GM19372 (cell line): ENCODE data around the gene PLSCR4.

Experiments used
- ATAC-seq: cut with Tn5 transposase; IDR thresholded peaks from one replicate; pipeline ENCODE4 v1.9.1; 2021; ENCODE audit warnings: mild to moderate bottlenecking, low read depth, moderate library complexity; ENCODE audit not compliant: unreplicated experiment

The PLSCR4 gene

GRCh38 chr3:146164071-146164470 is 86.8 kb downstream of the PLSCR4 start:
- no peak for ATAC-seq

- no peak for ATAC-seq
These were observed 87.3 kb downstream of the PLSCR4 start for GRCh38 chr3:146163584-146163983.

GRCh38 chr3:146162561-146162960 is 88.3 kb downstream of the PLSCR4 start:
- no peak for ATAC-seq

DNA sequence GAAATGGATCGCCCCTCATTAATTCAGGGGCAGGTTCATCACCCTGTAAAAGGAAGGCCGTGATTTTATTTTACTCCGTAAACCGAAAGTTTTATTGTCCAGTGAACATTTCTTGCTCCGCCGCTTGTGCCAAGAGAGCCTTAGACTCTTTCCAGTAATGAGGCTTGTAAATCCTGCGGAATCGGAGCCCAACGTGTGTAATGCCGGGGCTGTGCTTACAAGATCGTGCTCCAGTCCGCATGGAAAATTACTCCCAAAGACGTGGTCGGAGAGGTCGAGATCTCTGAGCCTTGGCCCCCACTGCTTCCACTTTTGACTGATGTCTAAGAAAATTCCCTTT is 89.3 kb downstream of the PLSCR4 start:
- no peak for ATAC-seq

- no peak for ATAC-seq
These were observed 89.8 kb downstream of the PLSCR4 start, which contains the start of gene PLOD2 for GRCh38 chr3:146160964-146161662. Gene PLOD2, minus strand, starts transcription at chr3:146161184. Its CDS starts 195 bp downstream, at chr3:146160989.

DNA sequence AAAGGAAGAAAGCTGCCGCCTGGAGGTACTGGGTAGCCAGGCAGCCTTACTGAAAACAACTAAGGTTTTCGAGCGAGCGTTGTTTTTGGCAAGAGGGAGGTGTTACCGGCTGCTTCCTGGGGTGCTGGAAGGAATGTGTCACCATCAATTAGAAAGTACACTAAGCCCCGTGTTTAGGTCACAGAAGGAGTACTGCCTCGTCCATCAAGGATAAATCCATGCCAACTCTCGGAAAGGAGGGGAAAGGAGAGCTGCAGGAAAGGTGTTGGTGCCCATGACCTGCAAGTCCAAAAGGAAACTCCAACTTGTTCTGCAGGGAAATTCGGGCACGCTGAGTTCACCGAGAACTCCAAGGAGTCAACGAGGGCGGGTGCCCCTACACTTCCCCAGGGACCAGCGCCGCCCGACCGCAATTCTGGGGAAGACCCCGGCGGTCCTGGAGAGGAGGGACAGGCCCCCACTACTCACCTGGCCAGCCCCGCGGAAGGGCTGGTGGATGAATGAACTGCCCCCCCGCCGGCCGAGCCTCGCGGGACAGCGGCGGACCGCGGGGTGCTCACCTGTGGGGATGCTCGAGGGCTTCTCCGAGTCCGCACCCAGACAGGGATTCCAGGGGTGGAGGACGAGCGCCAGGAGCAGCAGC is 90.5 kb downstream of the PLSCR4 start:
- ATAC-seq: no peak

DNA sequence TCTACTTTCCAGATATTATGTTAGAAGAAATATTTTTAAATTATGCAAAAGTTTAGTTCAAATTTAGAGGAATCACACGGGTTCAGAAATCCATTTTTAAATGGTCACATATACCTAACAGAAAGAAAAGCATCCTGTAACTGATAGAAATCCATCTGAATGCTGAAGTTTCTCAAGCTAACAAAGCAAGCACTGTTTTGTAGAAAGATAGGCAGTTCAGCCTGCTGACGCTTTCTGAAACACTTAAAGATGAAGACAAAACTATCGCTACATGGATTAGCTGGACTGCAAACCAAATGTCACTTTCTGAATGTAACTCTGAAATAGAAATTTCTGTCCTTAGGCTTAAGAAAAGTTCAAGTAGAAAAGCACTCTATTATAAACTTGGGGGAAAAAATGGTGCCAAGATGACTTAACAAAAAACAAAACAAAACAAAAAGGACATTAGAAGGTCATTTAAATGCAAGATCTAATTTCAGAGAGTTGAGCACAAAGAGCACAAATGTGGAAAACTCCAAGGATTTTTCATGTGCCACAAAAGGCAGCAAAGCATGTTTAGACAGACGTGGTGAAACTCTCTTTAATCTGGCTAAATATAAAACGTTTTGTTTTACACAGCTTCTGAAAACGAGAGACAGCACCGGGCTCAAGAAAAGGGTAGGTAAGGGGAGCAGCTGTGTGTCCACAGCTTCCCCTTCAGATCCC is 91.1 kb downstream of the PLSCR4 start:
- no peak for ATAC-seq

GRCh38 chr3:146159037-146159436 is 91.9 kb downstream of the PLSCR4 start:
- no peak for ATAC-seq

DNA sequence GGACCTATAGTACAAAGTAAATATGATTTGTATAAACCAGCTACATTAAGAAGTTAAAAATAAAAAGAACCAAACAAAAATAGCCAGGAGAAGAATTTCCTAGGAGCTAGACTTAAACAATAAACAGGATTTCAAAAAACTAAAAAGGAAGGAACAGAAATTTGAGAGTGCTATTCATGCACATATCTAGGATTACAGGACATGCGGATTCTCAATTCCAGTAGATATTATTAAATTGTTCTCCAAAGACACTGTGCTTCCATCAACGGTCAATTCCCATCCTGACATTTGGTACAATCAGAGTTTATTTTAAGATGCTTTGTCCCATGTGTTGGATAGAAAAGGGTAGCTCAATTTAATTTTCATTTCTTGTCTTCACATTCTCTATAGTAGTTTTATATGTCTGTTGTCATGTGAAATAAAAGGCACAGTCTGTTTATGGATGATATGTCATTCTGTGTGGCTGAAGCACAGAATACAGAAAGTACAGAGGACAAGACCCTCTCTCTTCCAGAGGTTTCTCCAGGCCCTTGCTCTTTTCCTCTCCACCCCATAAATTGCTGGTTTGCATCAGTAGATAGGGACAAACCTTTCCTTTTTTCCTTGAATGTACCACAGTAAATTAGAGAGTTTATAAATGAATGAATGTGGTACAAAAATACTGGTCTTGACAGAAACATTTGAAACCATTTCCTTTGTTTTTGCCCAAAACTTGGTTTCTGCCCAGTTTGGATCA is 93.4 kb downstream of the PLSCR4 start:
- no peak for ATAC-seq

DNA sequence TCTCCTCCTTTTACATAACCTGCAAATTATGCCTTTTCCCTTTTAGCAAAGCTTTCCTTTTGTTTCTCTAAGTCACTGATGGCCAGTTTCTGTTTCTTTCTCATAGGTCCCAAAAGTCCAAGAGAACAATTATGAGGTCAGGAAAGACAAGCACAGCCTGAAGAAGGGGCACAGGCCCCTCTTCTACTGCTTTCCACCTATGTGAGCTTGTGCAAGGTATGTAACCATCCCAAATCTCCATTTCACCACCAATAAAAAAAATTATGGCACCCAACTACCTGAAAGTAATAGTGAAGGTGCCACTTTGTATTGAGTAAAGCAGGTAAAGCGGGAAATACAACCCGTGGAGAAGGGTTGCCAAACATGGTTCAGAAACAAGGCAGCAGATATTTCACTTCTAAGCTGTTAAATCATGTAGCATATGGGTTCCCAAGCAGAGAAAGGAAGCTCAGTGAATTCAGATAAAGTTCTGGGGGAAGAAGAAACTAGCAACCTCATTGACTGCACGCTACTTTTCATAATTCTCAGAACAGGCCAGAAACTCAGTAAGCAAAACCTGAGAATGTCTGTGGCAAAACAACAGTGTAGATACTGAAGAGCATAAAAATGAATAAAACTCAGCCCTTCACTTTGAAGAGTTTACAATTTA is 94.1 kb downstream of the PLSCR4 start:
- ATAC-seq: no peak

DNA sequence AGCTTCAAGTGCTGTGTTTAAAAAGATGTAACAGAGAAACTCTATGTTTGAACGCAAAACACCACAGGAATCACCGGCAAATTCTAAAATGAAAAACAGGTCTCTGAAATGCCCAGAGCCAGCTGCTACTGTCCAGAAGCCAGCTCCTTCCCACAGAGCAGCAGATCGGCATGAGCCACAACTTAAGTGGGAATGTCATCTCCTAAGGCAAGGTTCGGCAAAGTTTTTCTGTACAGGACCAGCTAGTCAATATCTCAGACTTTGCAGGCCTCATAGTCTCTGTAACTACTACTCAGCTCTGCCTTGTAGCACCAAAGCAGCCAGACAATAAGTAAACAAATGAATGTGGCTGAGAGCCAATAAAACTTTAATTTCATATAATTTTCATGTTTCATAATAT is 94.8 kb downstream of the PLSCR4 start:
- ATAC-seq: no peak

DNA sequence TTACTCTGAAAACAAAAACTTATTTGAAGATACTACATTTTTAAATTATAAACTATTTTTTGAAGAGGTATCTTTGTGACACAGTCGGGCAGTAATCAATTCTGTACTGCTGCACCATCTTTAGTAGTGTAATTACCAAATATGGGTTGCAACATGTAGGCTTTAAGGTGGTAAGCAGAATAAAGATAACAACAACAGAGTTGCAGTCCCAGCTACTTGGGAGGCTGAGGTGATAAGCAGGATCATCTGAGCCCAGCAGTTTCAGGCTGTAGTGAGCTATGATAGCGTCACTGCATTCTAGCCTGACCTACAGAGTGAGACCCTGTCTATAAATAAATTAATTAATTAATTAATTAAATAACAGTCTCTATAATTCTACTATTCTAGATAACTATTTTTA is 95.9 kb downstream of the PLSCR4 start:
- ATAC-seq: no peak

DNA sequence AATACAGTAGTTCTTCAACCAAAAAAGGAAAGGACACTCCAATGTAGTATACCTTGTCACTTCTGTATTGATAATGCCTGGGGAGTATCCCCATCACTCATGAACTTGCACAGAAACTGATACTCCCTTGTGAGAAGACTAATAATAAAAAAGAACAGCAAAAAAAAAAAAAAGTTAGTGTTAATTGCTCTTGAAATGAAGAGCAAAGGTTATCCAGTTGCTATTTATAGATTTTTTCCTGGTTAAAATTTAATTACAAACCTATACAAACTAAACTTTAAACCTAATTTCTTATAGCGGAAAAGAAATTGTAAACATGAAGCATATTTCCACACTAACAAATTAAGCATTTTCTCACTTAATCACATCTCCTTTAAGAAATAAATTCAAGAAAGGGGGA is 96.6 kb downstream of the PLSCR4 start:
- no peak for ATAC-seq

- no peak for ATAC-seq
These were observed 97.5 kb downstream of the PLSCR4 start for GRCh38 chr3:146153429-146153828.

DNA sequence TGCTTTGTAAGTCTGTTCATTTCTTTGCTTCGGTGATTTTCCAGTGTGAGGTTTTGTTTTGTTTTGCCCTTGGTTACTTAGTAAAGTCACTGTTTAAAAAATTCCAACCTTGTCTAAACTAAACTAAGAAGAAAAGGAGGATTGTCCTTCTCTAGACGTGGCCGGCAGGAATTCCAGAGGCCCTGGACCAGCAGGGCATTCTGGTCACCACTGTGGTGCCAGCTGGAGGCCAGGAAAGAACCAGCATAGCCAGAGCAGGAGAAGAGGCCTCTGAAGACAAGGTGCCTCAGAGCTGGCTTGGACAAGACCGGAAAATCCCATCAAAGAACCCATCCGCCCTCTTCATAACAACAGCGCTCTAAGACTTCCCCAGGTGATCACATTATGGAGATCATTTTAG is 98.1 kb downstream of the PLSCR4 start:
- no peak for ATAC-seq

- no peak for ATAC-seq
These were observed 102.4 kb downstream of the PLSCR4 start for GRCh38 chr3:146148468-146148931.

- no peak for ATAC-seq
These were observed 105.3 kb downstream of the PLSCR4 start for GRCh38 chr3:146145642-146146041.

DNA sequence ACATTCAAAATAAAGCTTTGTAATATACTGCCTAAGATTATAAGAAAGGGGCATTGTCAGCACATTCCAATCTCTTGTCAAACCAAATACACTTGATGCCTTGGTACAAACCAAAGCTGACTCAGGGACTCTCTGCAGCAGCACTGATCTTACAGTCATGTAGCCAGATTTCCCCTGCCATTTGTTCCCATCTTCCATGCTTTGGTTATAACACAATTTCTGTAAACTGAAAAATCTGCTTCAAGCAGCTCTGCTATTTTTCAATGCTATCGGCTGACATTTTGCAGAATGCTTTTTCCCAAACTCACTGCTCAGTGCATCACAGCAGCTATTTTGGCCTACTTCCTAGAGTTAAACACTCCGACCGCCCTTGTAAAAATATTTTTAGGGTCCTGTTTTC is 108.1 kb downstream of the PLSCR4 start:
- no peak for ATAC-seq
